ENCODE measurements around the gene IMMT.

- no peak for TF ChIP-seq CTCF (IDR thresholded peaks at IDR 0.05)
- TF ChIP-seq ZFX (IDR thresholded peaks at IDR 0.05; ENCODE audit: borderline replicate concordance): no peak
Measured at GRCh38 chr2:86097913-86098312, 97.3 kb downstream of the IMMT start.
